ENCODE results near the gene DPP6.

Gene DPP6

GRCh38 chr7:154338701-154339506, 286.7 kb downstream of the DPP6 start:
- TF ChIP-seq CTCF (IDR thresholded peaks at IDR 0.05; ENCODE audit: low read depth, low read length): no peak
- H3K36me3 ChIP-seq: no peaks in the 10 kb centered on the region
- no peaks in the 10 kb centered on the region for H3K9me3 ChIP-seq (ENCODE audit: severe bottlenecking)
- no peak overlapping the region for H3K4me3 ChIP-seq (ENCODE audit: low read depth, low read length)
- no peak for DNase-seq
- H3K27me3 ChIP-seq (ENCODE audit: insufficient read depth, low read depth, severe bottlenecking): no peaks in the 10 kb centered on the region
- H3K27ac ChIP-seq: no peak overlapping the region

- DNase-seq: no peak
- TF ChIP-seq CTCF (IDR thresholded peaks at IDR 0.05; ENCODE audit: low read depth, low read length): no peak
Observed at GRCh38 chr7:154342971-154343633, 290.9 kb downstream of the DPP6 start.

GRCh38 chr7:154343778-154344412, 291.7 kb downstream of the DPP6 start:
- no peak for DNase-seq
- no peaks in the 10 kb centered on the region for H3K9me3 ChIP-seq (ENCODE audit: severe bottlenecking)
- no peak for TF ChIP-seq CTCF (IDR thresholded peaks at IDR 0.05; ENCODE audit: low read depth, low read length)
- H3K27ac ChIP-seq: no peak overlapping the region
- H3K27me3 ChIP-seq (ENCODE audit: insufficient read depth, low read depth, severe bottlenecking): no peaks in the 10 kb centered on the region
- H3K36me3 ChIP-seq: no peaks in the 10 kb centered on the region
- no peak overlapping the region for H3K4me3 ChIP-seq (ENCODE audit: low read depth, low read length)

More at GRCh38 chr7:154342971-154343633, 290.9 kb downstream of the DPP6 start:
- no peaks in the 10 kb centered on the region for H3K9me3 ChIP-seq (ENCODE audit: severe bottlenecking)
- no peaks in the 10 kb centered on the region for H3K27me3 ChIP-seq (ENCODE audit: insufficient read depth, low read depth, severe bottlenecking)
- H3K36me3 ChIP-seq: no peaks in the 10 kb centered on the region
- H3K4me3 ChIP-seq (ENCODE audit: low read depth, low read length): no peak overlapping the region
- H3K27ac ChIP-seq: no peak overlapping the region

GRCh38 chr7:154345093-154345492, 292.9 kb downstream of the DPP6 start:
- no peak for DNase-seq
- no peak overlapping the region for H3K27ac ChIP-seq
- no peak for TF ChIP-seq CTCF (IDR thresholded peaks at IDR 0.05; ENCODE audit: low read depth, low read length)
- no peaks in the 10 kb centered on the region for H3K27me3 ChIP-seq (ENCODE audit: insufficient read depth, low read depth, severe bottlenecking)
- no peaks in the 10 kb centered on the region for H3K36me3 ChIP-seq
- H3K4me3 ChIP-seq (ENCODE audit: low read depth, low read length): no peak overlapping the region
- no peaks in the 10 kb centered on the region for H3K9me3 ChIP-seq (ENCODE audit: severe bottlenecking)

GRCh38 chr7:154347700-154348266, 295.6 kb downstream of the DPP6 start:
- TF ChIP-seq CTCF (IDR thresholded peaks at IDR 0.05; ENCODE audit: low read depth, low read length): no peak
- no peaks in the 10 kb centered on the region for H3K27me3 ChIP-seq (ENCODE audit: insufficient read depth, low read depth, severe bottlenecking)
- H3K9me3 ChIP-seq (ENCODE audit: severe bottlenecking): no peaks in the 10 kb centered on the region
- H3K36me3 ChIP-seq: no peaks in the 10 kb centered on the region
- no peak for DNase-seq
- no peak overlapping the region for H3K4me3 ChIP-seq (ENCODE audit: low read depth, low read length)
- no peak overlapping the region for H3K27ac ChIP-seq
